GM21528 (cell line): Measurements from ENCODE around the gene GLT6D1.

Experiments used
- ATAC-seq: cut with Tn5 transposase; IDR thresholded peaks from one replicate; pipeline ENCODE4 v1.9.1; 2021; ENCODE audit warnings: mild to moderate bottlenecking, moderate library complexity; ENCODE audit not compliant: unreplicated experiment, low FRiP score

GLT6D1 gene

GRCh38 chr9:135632841-135633240 lies 6.5 kb downstream of the GLT6D1 start:
- no peak for ATAC-seq

GRCh38 chr9:135624282-135624681 lies 15.1 kb downstream of the GLT6D1 start:
- ATAC-seq, result no peak

- no peak for ATAC-seq
These were observed 16.8 kb downstream of the GLT6D1 start for GRCh38 chr9:135622415-135623020.

GRCh38 chr9:135620558-135620957 lies 18.8 kb downstream of the GLT6D1 start:
- ATAC-seq, result no peak

- ATAC-seq, result no peak
These were observed 19.8 kb downstream of the GLT6D1 start for GRCh38 chr9:135619599-135619886.

GRCh38 chr9:135618866-135619598 lies 20.3 kb downstream of the GLT6D1 start:
- no peak for ATAC-seq

GRCh38 chr9:135617991-135618411 lies 21.3 kb downstream of the GLT6D1 start:
- ATAC-seq, result no peak

GRCh38 chr9:135617538-135617900 lies 21.8 kb downstream of the GLT6D1 start:
- no peak for ATAC-seq

GRCh38 chr9:135616619-135617537 lies 22.5 kb downstream of the GLT6D1 start:
- ATAC-seq, result no peak

- ATAC-seq, result no peak
These were observed 23.4 kb downstream of the GLT6D1 start for GRCh38 chr9:135615666-135616618.

GRCh38 chr9:135614821-135615665 lies 24.3 kb downstream of the GLT6D1 start:
- ATAC-seq, result no peak

GRCh38 chr9:135613946-135614805 lies 25.2 kb downstream of the GLT6D1 start:
- ATAC-seq, result no peak

GRCh38 chr9:135612981-135613910 lies 26.1 kb downstream of the GLT6D1 start:
- ATAC-seq, result no peak

- ATAC-seq, result no peak
These were observed 26.9 kb downstream of the GLT6D1 start for GRCh38 chr9:135612437-135612836.

GRCh38 chr9:135611875-135612209 lies 27.5 kb downstream of the GLT6D1 start:
- ATAC-seq, result no peak

- ATAC-seq, result no peak
These were observed 28.0 kb downstream of the GLT6D1 start for GRCh38 chr9:135611142-135611874.
